OCI-LY7 (cell line): Measurements from ENCODE around the gene B3GALT6. TPM values are rescaled to one million over a fixed set of nuclear protein-coding genes. Genes with fewer than 3 reads are reported as not detected.

Experiments used
- BruUV-seq: library from RNA; stranded (reverse); fragments of 400-500 nt; replicated peaks from 2 replicates; lab custom pipeline; 2021; lab: Mats Ljungman, UMichigan
- CTCF ChIA-PET: fragments of 300-600 bp; sonication (Branson Sonifier 250); formaldehyde crosslinking; loops from one replicate; lab custom pipeline; 2022; ENCODE audit warnings: antibody characterized with exemption; ENCODE audit not compliant: unreplicated experiment; lab: Charles Lee
- POLR2A ChIA-PET: fragments of 300-600 bp; sonication (Branson Sonifier 250); formaldehyde crosslinking; loops from one replicate; lab custom pipeline; 2022; ENCODE audit warnings: antibody characterized with exemption; lab: Charles Lee
- DNase-seq: peaks from one replicate; pipeline ENCODE4 v3.0.0-alpha.2; 2015; ENCODE audit warnings: low spot score
- H2AFZ ChIP-seq: fragments of 200-600 bp; sonication (generic), shearing (Covaris generic); 2 replicates; pipeline ENCODE4 v1.6.1; 2014; ENCODE audit warnings: mild to moderate bottlenecking, antibody characterized with exemption, low read length, moderate library complexity
- H3K27ac ChIP-seq: fragments of 200-600 bp; sonication (generic); 2 replicates; pipeline ENCODE4 v1.5.1; 2014; ENCODE audit warnings: mixed run types, low read depth, mild to moderate bottlenecking, moderate library complexity, low read length, inconsistent platforms; ENCODE audit not compliant: poor library complexity, severe bottlenecking
- H3K36me3 ChIP-seq: fragments of 200-600 bp; sonication (generic); 2 replicates; pipeline ENCODE4 v1.6.1; 2014; ENCODE audit warnings: mild to moderate bottlenecking, antibody characterized with exemption, low read length, moderate library complexity, mixed read lengths; ENCODE audit not compliant: insufficient read depth
- H3K4me1 ChIP-seq: fragments of 200-600 bp; sonication (generic); 2 replicates; pipeline ENCODE4 v1.5.1; 2014; ENCODE audit warnings: mild to moderate bottlenecking, low read length; ENCODE audit not compliant: insufficient read depth, poor library complexity, severe bottlenecking
- H3K4me2 ChIP-seq: fragments of 200-600 bp; sonication (generic); 2 replicates; pipeline ENCODE4 v1.6.1; 2014; ENCODE audit warnings: mild to moderate bottlenecking, low read length
- H3K4me3 ChIP-seq: fragments of 200-600 bp; sonication (generic); 2 replicates; pipeline ENCODE4 v1.5.1; 2014; ENCODE audit warnings: mild to moderate bottlenecking, low read depth, low read length; ENCODE audit not compliant: poor library complexity, severe bottlenecking
- H3K79me2 ChIP-seq: fragments of 200-600 bp; sonication (generic); 2 replicates; pipeline ENCODE4 v1.6.1; 2016; ENCODE audit warnings: low read depth, mild to moderate bottlenecking, low read length, moderate library complexity, mixed read lengths; ENCODE audit not compliant: insufficient read depth
- H3K9me2 ChIP-seq: fragments of 200-600 bp; sonication (generic); 2 replicates; pipeline ENCODE4 v1.6.1; 2016; ENCODE audit warnings: mild to moderate bottlenecking, low read length, mixed read lengths; ENCODE audit not compliant: insufficient read depth
- H3K9me3 ChIP-seq: fragments of 200-600 bp; sonication (generic); 2 replicates; pipeline ENCODE4 v1.6.1; 2014; ENCODE audit warnings: mild to moderate bottlenecking, mixed run types, low read length, mixed read lengths
- H4K20me1 ChIP-seq: fragments of 200-600 bp; sonication (generic); 2 replicates; pipeline ENCODE4 v1.6.1; 2014; ENCODE audit warnings: mild to moderate bottlenecking, antibody characterized with exemption, low read length, moderate library complexity, mixed read lengths; ENCODE audit not compliant: insufficient read depth
- CTCF ChIP-seq: fragments of 200-600 bp; sonication (generic); conservative IDR thresholded peaks from 2 replicates; pipeline ENCODE4 v1.5.1; 2014; ENCODE audit warnings: mild to moderate bottlenecking, antibody characterized with exemption, low read length, moderate library complexity, mixed read lengths
- EZH2phosphoT487 ChIP-seq: fragments of 200-600 bp; sonication (generic); IDR thresholded peaks from 2 replicates; pipeline ENCODE4 v1.6.1; 2018; ENCODE audit warnings: low read depth, borderline replicate concordance, mild to moderate bottlenecking, mixed run types, antibody characterized with exemption, low read length, moderate library complexity, mixed read lengths
- intact Hi-C: fragments of 100-400 bp; cut with micrococcal nuclease; formaldehyde crosslinking; loops from one replicate; pipeline ENCODE4 v1.10.0; 2022; ENCODE audit not compliant: unreplicated experiment
- total RNA-seq, 2 experiments: library from RNA; depleted of rRNA in 1 of 2; stranded (reverse); fragments of >200 nt in 1 of 2; shearing (Covaris generic) in 1 of 2; gene quantifications; 2 replicates each; pipeline ENCODE4 v1.2.3, GENCODE V29; 2014 to 2022

Gene B3GALT6
- total RNA-seq, 2 experiments from 2014 or later, result 27.1 to 36.2 TPM

GRCh38 chr1:1240348-1240732, 8.3 kb downstream of the B3GALT6 start:
- Histone ChIP-seq H3K79me2 (no peaks in the 10 kb centered on the region), H3K27ac (no peak overlapping the region), H3K9me2 (no peaks in the 10 kb centered on the region), H3K36me3 (no peaks in the 10 kb centered on the region), H3K9me3 (no peaks in the 10 kb centered on the region), H2AFZ (no peak overlapping the region), H4K20me1 (no peaks in the 10 kb centered on the region), H3K4me2 (no peak overlapping the region), H3K4me1 (no peaks in the 10 kb centered on the region), H3K4me3 (no peak overlapping the region)
- DNase-seq, result no peak
- ChIA-PET CTCF (no interaction called here), POLR2A (no interaction called here)
- intact Hi-C loops, result no loop called here
- no TSS peak for BruUV-seq
- TF ChIP-seq CTCF (no peak), EZH2phosphoT487 (no peak)

- H2AFZ ChIP-seq, result no peak overlapping the region
- H3K4me2 ChIP-seq, result no peak overlapping the region
- no TSS peak for BruUV-seq
- H3K27ac ChIP-seq, result no peak overlapping the region
- no peak for DNase-seq
- no peak overlapping the region for H3K4me3 ChIP-seq
- ChIA-PET CTCF (no interaction called here), POLR2A (no interaction called here)
- H3K4me1 ChIP-seq, result no peaks in the 10 kb centered on the region
- TF ChIP-seq EZH2phosphoT487 (no peak), CTCF (no peak)
- H3K79me2 ChIP-seq, result no peaks in the 10 kb centered on the region
- no peaks in the 10 kb centered on the region for H4K20me1 ChIP-seq
- H3K36me3 ChIP-seq, result no peaks in the 10 kb centered on the region
- H3K9me2 ChIP-seq, result no peaks in the 10 kb centered on the region
- no peaks in the 10 kb centered on the region for H3K9me3 ChIP-seq
- intact Hi-C loops, result no loop called here
Observed at GRCh38 chr1:1240822-1241587, 9.0 kb downstream of the B3GALT6 start.

GRCh38 chr1:1241588-1242219, 9.7 kb downstream of the B3GALT6 start:
- CTCF ChIA-PET, result no interaction called here
- DNase-seq, result no peak
- POLR2A ChIA-PET, result no interaction called here
- no peak overlapping the region for H3K4me2 ChIP-seq
- H4K20me1 ChIP-seq, result no peaks in the 10 kb centered on the region
- no peaks in the 10 kb centered on the region for H3K9me2 ChIP-seq
- no peak overlapping the region for H2AFZ ChIP-seq
- H3K4me1 ChIP-seq, result no peaks in the 10 kb centered on the region
- TF ChIP-seq EZH2phosphoT487 (no peak), CTCF (no peak)
- no peaks in the 10 kb centered on the region for H3K36me3 ChIP-seq
- no peak overlapping the region for H3K4me3 ChIP-seq
- no TSS peak for BruUV-seq
- H3K79me2 ChIP-seq, result no peaks in the 10 kb centered on the region
- intact Hi-C loops, result no loop called here
- no peak overlapping the region for H3K27ac ChIP-seq
- H3K9me3 ChIP-seq, result no peaks in the 10 kb centered on the region
